Dermis microvascular lymphatic vessel endothelial cell (primary cell): ENCODE results near the gene MEN1. TPM values are rescaled to one million over a fixed set of nuclear protein-coding genes. Genes with fewer than 3 reads are reported as not detected.

Source experiments
- DNase-seq, 2 donors: peaks; one replicate each; pipeline versions ENCODE4 v3.0.0 to v3.0.0-alpha.2; 2010; ENCODE audit warnings: low read depth in 2 of 2
- total RNA-seq: library from RNA; depleted of rRNA; stranded (reverse); fragments of >200 nt; gene quantifications from 2 replicates; pipeline ENCODE4 v1.2.1, GENCODE V29; 2014

Gene MEN1
- total RNA-seq, 1 donor from 2014 or later = 10.8 TPM

DNA sequence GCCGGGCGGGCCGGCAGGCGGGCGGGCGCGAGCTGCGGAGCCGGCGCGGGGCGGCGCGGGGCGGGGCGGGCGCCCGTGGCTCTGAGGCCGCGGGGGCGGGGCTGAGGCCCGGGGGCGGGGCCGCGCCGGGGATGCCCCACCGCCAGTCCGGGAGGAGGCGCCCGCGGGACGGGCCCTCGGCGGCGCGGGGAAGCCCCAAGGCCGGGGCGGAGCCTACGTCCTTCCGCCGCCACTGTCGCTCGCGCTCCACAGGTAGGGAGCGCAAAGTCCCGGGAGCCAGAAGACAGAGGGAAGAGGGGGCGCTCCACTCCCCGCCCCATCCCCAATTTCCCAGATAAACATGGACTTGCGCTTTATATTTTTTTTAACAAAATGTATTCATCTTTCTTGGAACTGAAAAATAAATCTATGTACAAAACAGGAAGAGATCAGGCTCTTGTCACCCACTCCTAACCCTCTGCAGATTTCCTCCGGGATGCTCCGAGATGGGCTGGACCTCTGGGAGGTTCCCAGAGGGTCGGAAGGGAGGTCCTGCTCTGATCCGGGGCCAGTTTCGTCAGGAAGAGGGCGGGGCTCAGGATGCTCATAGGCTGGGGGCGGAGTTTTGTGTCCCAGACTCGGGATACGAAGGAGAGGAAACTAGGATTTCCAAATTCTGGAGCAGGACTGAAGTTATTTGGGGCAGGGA is 7.0 kb downstream of the MEN1 start, which contains the start of gene MAP4K2:
MAP4K2 (minus strand) TSS at position 57 of the 688 bp plus-strand sequence. CDS start 65 bp downstream, outside the sequence.
- peak in 1 of 2 donors; percentile 77 for DNase-seq

DNA sequence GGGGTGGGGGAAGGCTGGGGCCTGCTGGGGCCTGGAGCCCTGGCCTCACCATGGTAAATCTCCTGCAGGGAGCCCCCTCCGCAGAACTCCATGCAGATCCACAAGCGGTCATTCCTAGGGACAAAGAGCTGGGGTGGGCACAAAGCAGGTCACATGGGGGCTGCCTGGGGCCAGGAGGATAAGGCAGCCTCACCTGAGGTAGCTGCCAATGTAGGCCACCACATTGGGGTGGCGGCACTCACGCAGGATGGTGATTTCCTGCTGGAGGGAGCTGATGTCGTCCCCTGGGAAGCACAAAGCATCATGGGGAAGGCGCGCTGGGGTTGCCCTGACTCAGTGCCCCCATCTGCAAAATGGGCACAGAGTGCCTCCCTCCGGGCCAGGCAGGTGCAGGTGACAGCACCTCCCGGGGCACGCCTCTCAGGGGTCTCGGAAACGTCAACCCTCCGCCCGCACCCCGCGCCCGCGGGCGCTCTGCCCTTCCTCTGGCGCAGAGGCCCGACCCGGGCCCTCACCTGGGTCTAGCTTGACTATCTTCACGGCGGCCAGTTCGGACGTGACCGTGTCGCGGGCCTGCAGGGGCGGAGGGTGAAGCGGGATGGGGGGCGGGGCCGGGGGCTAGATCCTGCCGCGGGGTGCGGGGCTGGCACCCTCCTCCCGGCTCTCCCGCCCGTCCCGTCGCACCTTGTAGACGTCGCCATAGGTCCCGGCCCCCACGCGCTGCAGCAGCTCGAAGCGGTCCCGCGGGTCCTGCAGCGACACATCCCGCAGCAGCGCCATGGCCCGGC is 7.8 kb downstream of the MEN1 start:
- DNase-seq = no peak

DNA sequence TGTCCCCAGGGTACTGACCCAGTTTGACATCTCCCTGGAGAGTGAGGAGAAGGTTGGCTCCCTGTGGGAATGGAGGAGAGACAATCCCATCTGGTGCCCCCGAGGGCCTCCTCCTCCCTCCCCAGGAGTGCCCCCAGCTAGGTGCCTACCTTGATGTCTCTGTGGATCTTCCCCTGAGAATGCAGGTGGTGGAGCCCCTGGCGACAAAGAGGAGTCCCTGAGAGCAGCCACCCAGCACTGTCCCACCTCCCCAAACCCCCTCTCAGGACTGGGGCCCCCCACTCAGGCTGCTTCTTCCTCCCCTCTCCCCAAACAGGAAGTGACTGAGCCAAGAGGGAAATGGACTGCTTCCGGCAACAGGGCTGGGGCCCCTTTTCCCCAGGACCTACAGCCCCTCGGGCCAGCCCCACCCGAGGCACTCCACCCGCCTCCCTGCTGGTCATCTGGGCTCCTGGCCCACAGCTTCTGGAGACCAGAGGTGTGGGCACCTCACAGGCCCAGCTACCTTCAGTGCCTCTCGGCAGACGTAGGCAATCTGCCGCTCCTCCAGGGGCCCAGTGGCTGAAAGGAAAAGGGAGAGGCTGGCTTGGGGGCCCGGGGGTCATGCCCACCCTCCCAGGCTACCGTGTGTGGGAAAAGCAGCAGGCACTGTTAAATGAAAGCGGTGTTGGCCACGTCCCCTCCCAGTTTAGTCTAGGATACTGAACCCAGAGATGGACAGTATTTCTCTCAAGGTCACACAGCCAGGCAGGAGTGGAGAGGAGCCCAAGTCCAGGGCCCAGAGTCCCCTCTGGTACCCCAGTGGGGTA is 8.6 kb downstream of the MEN1 start:
- DNase-seq = peak in 1 of 2 donors; percentile 68

DNA sequence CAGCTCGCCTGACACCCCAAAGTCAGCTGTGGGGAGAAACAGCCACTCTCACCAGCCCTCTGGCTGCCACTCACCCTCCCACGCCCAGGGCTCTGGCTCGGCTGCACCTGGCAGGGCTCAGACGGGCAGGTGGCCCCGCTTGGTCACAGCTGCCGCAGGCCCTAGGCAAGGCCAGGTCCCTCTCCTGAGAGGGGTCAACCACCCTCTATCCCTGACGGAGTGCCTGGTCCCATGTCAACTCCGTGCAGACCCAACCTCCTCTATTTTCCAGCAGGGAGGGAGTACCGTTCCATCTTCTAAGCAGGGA is 9.2 kb downstream of the MEN1 start:
- DNase-seq = no peak

DNA sequence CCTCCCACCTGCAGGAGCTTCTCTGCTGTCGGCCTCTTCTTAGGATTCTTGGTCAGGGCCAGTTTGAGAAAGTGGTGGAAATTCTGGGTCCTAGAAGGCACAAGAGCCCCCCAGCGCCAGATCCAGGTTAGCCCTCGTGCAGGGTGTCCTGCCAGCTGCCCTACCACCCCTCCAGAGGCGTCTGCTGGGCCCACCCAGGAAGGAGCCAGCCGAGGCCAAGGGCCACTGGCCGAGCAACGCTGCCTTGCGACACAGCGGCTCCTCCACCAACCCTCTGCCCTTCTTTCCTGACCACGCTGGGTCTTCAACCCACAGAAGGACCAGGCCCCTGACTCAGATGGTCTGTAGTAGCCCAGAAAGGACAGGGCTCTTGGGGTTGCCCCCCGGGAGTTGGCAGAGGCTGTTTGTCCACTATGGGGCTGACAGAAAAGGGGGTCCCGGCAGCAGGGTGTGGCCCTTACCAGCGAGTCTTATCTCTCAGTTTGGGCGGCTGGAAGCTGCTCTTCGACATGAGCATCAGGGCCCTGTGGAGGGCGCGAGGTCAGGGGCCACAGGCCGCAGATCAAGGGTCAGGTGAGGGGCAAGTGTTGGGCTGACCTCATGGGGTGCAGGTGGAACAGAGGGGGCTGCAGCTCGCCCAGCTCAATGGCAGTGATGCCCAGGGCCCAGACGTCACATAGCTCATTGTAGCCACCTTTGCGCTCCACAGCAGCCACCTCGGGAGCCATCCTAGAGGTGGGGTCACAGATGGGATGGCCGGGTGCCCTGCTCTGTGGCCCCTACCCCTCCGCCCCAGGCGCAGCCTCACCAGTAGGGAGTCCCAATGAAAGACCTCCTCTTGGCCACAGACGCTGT is 9.8 kb downstream of the MEN1 start:
- no peak for DNase-seq

DNA sequence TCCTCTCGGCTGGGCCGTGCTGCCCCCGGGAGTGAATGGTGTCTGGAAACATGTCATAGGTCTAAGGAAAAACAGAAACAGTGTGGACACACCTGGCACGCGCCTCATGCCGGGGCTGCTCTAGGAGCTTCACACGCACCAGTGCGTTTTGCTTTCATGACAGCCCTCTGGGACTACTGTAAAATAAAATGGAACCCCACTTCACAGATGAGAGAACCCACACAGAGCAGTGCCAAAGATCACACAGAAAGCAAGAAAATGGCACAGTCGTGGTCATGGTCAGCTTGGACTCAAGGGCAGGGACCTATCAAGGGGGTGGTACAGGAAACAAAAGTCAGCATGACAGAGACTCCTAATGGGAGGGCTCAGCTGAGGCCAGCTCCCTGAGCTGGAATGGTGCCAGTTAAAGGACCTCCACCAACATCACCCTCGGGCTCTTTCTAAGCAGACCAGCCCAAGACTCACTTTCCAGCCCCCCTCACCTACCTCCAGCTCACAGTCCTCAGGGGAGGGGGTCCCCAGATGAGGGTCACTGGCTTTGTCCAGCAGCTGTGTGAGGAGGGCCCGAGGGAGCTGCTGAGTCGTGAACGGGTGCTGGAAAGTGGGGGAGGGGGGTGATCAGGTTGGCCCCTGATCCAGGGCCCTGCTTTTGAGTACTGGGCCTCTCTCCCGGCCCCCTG is 10.6 kb downstream of the MEN1 start:
- DNase-seq = peak in 1 of 2 donors; percentile 58

DNA sequence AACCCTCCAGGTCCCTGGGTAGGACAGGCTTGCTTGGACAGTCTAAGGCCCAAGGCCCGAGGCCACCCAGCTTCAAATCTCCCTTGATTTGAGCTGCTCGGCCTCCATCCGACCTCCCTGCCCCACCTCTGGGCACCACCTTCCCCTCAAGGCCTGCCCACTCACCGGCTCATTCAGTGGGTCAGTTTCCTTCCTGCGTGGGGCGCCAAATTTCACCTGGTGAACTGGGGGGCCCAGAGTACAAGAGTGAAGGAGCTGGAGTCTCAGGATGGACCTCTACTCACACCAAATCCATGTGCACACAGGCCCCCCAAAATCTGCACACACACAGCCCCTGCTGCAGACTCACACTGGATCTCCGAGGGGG is 11.1 kb downstream of the MEN1 start:
- DNase-seq = no peak

DNA sequence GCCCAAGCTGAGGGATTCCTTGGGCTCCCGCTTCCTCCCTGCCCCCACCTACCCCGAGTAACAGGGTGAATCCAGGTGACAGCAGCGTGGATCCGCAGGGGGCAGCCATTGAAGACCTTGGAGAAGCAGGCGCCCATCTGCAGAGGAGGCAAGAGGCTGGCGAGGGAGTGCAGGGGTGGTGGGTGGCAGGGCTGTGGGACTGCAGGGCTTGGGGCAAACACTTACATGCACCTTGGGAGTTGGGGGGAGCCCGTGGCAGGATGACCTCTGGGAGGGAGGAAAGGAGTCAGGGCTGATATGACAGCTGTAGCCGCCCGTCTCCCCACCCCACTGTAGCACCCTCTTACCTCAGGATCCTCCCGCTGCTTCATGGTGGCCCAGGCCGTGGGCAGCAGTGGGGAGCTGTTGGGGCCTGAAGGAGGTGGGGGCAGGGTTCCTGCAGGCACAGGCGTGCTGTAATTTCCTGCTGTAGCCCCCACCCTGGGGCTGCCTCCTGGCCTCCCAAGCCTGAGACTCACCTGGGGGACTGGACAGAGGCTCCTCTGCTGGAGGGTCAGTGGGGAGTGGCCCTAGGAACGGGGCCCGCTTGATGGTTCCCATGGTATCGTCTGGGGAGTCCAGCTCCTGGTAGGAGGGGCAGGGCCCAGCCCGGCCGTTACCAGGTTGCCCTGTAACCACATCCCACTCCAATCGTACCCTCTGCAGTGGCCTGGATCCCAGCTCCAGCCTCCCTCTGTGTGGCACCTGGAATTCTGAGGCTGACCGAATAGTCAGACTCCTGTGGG is 13.4 kb downstream of the MEN1 start:
- no peak for DNase-seq

DNA sequence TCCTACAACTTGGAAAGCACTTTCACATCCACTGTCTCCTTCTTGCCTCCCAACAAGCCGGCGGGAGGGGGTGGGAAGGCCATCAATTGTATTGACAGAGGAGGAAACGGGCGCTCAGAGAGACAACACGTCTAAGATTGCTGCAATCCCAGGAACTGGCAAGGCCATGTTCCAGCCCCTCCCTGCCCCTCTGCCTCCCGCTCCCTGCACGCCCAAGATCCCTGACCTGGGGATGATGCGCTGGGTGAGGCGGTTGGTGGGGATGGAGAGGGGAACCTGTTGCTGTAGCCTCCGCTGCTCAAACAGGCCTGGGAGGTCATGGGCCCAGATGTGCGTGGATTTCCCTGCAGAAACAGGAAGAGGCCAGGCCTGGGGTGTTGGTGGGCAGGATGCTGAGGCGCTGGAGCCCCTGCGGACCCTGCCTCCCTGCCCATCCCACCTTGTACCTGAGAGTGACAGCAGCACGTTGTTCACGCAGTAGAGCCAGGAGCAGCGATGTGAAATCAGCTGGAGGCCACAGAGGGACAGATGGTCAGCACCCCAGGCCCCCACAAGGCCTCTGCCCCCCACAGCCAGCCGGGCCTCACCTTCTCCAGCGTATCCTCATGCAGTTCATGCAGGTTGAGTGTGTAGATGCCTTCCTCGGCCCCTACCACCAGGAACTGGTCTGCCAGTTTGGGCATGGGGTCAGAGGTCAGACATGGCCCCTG is 14.1 kb downstream of the MEN1 start:
- DNase-seq = no peak

DNA sequence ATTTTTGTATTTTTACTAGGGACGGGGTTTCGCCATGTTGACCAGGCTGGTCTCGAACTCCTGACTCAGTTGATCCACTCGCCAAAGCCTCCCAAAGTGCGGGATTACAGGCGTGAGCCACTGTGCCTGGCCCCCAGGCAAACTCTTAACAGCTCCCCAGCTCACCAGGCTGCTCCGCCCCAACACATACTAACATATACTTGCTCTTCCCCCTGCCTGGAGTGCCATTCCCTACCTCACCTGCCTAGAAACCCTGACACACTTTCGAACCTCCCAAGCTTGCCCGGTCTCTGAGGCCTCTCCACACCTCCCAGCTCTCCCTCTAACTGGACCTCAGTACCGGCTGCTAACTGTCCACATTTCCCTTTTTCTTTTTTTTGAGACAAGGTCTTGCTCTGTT is 15.8 kb downstream of the MEN1 start:
- no peak for DNase-seq

DNA sequence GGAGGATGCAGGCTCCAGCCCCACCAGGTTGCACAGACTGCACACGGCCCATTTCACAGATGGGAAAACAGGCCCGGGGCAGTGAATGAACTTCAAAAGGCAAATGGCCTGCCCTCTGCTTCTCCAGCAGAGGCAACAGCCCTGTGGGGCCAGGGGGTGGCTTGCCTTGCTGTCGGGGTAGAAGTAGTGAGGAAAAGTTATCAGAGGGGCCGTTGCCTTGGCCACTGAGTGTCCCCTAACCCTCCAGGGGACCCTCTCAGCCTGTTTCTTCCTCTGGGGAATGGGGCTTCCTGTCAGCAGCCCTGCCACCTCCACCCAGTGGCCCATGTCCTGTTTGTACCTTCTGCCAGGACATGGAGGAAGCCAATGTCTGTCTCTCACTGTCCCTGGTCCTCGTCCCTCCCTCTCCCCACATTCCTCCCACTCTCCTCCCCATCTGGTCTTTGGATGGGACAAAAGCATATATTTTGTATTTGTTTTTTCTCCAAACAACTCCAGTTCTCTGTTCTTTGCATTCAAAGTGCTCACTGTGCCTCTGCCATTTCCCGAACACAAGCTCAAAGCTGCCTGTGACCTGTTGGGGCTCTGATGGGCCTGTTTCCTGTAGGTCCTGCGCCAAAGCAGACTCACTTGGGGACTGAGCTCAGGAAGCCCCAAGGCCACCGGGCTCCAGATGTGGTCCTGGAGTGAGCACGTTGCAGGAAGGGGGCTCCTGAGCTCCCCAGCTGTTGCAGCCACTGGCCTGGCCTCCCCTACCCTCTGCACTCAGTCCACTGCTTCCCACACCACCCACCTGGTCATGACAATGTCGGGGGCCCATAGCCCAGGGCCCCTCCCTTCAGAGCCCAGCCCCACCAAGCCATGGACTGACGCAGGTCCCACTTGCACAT is 16.8 kb downstream of the MEN1 start:
- peak in 1 of 2 donors; percentile 27 for DNase-seq

DNA sequence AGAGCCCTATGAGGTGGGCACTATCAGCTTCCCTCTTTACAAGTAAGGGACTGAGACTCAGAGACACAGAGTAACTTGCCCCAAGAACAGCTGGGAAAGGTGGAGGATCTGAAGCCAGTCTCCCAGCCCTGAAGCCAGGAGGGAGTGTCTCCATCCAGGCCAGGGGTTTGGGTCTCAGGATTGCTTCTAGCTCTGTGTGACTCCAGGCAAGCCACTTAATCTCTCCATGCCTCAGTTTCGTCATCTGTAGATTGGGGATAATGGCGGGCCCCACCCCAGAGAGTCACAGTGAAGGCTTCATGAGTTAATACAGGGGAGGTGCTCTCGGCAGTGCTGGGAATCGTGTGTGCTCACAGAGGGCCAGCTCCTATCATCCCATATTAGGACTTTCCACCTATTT is 17.9 kb downstream of the MEN1 start:
- no peak for DNase-seq

DNA sequence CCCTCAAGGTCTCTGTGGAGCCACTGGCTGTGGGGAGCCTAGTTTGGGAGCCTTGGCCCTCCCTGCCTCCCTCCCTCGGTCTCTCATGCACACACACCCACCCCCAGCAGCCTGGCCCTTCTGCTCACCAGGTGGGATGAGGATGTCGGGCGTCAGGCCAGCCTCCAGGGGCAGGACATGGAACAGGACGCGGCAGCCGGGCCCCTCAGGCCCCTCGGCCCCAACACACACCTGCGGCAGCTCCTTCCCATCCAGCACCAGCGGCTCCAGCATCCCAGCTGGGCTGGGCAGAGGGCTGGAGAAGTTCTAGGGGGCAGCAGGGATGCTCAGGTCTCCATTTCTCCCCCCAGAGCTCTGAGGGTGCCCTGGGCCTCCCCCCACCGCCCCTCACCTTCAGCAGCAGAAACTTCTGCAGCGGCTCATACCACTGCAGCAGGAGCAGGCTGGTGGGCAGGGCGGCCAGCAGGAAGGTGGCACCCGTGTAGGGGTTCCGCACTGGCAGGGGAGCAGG is 18.5 kb downstream of the MEN1 start:
- no peak for DNase-seq

DNA sequence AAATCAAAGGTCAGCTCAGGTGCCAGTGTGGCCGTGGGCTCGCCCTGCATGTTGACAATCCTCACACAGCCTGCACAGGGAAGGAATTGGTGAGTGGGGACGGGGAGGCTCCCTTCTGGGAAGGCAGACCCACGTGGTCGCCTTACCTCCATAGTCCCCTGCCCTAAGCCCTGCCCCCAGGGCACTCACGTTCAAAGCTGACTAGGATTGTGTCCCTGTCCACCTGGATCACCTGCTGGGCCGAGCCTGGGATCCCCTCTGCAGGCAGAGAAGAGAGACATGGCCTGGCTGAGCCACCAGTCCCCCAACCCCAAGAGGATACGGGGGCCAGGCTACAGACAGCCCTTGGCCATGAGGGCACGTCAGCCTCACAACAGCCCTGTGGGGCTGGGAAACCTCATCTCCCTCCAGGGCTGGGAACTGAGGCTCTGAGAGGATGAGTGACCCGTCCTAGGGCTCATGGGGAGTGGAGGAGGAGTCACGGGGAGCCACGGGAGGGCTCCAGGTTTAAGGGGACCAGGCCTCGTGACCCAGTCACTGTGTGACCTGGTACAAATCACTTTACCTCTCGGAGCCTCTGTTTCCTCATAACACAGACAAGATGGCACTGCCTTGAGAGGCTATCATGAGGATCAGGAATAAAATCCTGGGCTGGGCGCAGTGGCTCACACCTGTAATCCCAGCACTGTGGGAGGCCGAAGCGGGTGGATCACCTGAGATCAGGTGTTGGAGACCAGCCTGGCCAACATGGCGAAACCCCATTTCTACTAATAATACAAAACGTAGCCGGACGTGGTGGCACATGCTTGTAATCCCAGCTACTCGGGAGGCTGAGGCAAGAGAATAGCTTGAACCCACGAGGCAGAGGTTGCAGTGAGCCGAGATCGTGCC is 19.9 kb downstream of the MEN1 start:
- DNase-seq = no peak

DNA sequence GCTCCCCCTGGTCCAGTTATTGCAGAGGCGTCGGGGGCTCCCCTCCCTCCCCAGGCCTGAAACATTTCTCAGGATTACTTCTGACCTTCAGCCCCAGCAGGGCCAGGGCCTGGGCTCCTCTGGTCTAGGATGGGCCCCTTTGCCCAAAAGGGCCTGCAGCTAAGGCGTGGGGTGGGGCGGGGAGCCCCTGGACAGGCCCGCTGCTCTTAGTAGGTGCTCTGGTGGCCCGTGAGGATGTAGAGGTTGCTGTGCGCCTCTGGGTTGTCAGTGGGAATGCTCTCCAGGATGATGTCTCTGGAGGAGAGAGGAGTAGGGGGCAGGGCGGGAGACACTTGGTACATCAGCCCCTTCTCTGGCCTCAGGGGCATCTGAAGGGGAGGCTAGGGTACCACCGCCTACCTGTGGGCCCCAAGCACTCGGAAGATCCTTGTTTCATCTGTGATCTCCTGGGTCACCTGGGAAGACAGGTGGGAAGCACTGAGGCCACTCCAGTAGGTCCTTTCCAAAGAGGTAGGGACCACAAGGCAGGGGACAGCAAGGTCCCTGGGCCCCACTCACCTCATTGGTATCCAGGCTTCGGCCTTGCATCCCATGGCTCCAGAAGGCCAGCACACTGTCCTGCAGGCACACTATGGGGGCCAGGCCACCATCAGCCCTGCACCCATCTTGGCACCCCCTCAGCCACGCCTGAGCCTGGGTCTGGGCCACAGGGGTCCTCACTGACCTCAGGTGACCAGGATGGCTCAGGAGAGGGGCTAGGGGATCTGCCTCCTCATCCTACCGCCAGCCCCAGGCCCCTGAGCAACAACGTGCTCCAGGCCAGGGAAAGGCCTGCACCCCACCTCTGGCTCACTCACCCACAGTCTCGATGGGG is 20.8 kb downstream of the MEN1 start:
- no peak for DNase-seq
